OCI-LY3 (cell line): ENCODE data around the gene TFDP1.
"Not testable (repeated sequence)": the region's sequence is repeated elsewhere in the genome, so short reads cannot be mapped to it uniquely, and the experiment has no call there.

Source experiments
- H2AFZ ChIP-seq: fragments of 200-600, 300-600 bp; shearing (Covaris generic); 2 replicates; pipeline ENCODE4 v1.6.0; 2014; ENCODE audit warnings: antibody characterized with exemption, low read depth, low read length
- H3K27ac ChIP-seq: fragments of 200-600, 300-600 bp; sonication (generic); 2 replicates; pipeline ENCODE4 v1.5.1; 2014; ENCODE audit warnings: mild to moderate bottlenecking, low read length, moderate library complexity, mixed read lengths
- H3K27me3 ChIP-seq: fragments of 200-600, 300-600 bp; sonication (generic); 2 replicates; pipeline ENCODE4 v1.6.1; 2014; ENCODE audit warnings: low read depth, low read length, mixed read lengths
- H3K36me3 ChIP-seq: fragments of 200-600, 300-600 bp; sonication (generic); replicated peaks from 2 replicates; pipeline ENCODE3; 2014; ENCODE audit warnings: low read depth, low read length, mixed read lengths
- H3K4me1 ChIP-seq: fragments of 300-600, 200-600 bp; sonication (generic); 2 replicates; pipeline ENCODE4 v1.6.1; 2014; ENCODE audit warnings: low read length, mixed read lengths
- H3K4me2 ChIP-seq: fragments of 200-600, 300-600 bp; sonication (generic); 2 replicates; pipeline ENCODE4 v1.6.1; 2014; ENCODE audit warnings: low read length, mixed read lengths
- H3K4me3 ChIP-seq: fragments of 300-600, 200-600 bp; sonication (generic); 2 replicates; pipeline ENCODE4 v1.5.1; 2014; ENCODE audit warnings: antibody characterized with exemption, mild to moderate bottlenecking, low read length, moderate library complexity
- H3K79me2 ChIP-seq: fragments of 300-600, 200-600 bp; shearing (Covaris generic); 2 replicates; pipeline ENCODE4 v1.6.1; 2014; ENCODE audit warnings: mild to moderate bottlenecking, low read length, mixed read lengths
- H3K9ac ChIP-seq: fragments of 300-600, 200-600 bp; shearing (Covaris generic); 2 replicates; pipeline ENCODE4 v1.6.0; 2014; ENCODE audit warnings: mild to moderate bottlenecking, low read length, moderate library complexity
- H3K9me3 ChIP-seq: fragments of 200-600, 300-600 bp; shearing (Covaris generic); 2 replicates; pipeline ENCODE4 v1.6.1; 2014; ENCODE audit warnings: low read length, mixed read lengths; ENCODE audit not compliant: insufficient read depth
- H4K20me1 ChIP-seq: fragments of 200-600, 300-600 bp; sonication (generic); 2 replicates; pipeline ENCODE4 v1.6.1; 2016; ENCODE audit warnings: low read length, mixed read lengths; ENCODE audit not compliant: insufficient read depth
- CTCF ChIP-seq: fragments of 200-600, 300-600 bp; sonication (generic); IDR thresholded peaks from 2 replicates; pipeline ENCODE4 v1.5.1; 2014; ENCODE audit warnings: antibody characterized with exemption, low read length, low read depth
- EZH2phosphoT487 ChIP-seq: fragments of 200-600 bp; shearing (Covaris generic); IDR thresholded peaks from 2 replicates; pipeline ENCODE4 v1.6.1; 2018; ENCODE audit warnings: antibody characterized with exemption, mixed run types, low read depth

TFDP1 gene

DNA sequence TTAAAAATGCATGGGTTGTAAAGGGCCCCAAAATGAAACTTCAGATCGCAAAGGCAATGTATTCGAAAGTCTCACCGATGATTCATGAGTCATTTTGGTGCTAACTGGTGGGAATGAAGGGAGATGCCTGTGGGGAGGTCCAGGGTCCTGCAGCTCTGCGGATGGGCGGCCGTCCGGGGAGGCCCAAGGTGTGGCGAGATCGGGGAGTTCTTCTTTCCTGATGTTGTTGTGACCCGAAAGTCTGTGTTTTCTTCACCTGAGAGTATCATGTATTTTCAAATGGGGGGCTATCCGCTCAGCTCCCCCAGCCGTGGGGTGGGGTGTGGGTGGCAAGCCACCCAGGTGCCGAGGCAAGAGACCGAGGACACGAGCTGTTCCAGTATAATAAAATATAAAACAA is 36.5 kb downstream of the TFDP1 start:
- Histone ChIP-seq H3K36me3 (peaks cover 55% of the 10 kb centered on the region), H2AFZ (no peak overlapping the region), H3K27me3 (no peaks in the 10 kb centered on the region), H3K9ac (no peak overlapping the region), H4K20me1 (peaks cover 70% of the 10 kb centered on the region), H3K9me3 (no peaks in the 10 kb centered on the region), H3K4me3 (no peak overlapping the region), H3K27ac (no peak overlapping the region), H3K79me2 (peaks cover 97% of the 10 kb centered on the region), H3K4me2 (no peak overlapping the region), H3K4me1 (no peaks in the 10 kb centered on the region)
- no peak for TF ChIP-seq EZH2phosphoT487
- no peak for TF ChIP-seq CTCF

GRCh38 chr13:113621498-113621897 is 36.9 kb downstream of the TFDP1 start:
- H4K20me1 ChIP-seq = peaks cover 71% of the 10 kb centered on the region
- H3K27ac ChIP-seq = not testable (repeated sequence)

DNA sequence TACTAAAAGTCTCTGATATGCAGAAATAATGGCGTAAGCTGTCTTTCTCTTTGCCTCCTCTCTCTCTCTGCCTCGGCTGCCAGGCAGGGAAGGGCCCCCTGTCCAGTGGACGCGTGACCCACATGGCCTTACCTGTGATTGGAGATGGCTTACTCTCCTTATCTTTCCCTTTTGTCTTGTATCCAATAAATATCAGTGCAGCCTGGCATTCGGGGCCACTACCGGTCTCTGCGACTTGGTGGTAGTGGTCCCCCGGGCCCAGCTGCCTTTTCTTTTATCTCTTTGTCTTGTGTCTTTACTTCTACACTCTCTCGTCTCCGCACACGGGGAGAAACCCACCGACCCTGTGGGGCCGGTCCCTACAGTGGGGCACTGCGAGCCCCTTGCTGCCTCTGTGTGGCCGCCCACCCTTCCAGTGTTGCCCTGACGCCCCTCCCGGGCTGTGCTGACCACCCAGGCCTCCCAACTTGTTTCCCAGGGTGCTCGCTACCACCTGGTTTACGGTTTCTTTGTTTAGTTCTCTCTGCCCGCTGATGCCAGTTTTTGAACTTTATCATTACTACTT is 37.5 kb downstream of the TFDP1 start:
- not testable (repeated sequence) for H3K4me1 ChIP-seq

More at GRCh38 chr13:113621498-113621897, 36.9 kb downstream of the TFDP1 start:
- not testable (repeated sequence) for H3K4me1 ChIP-seq, H3K9me3 ChIP-seq, H3K4me2 ChIP-seq, H3K4me3 ChIP-seq, H2AFZ ChIP-seq, H3K9ac ChIP-seq, H3K27me3 ChIP-seq
- H3K79me2 ChIP-seq = peaks cover 97% of the 10 kb centered on the region
- peaks cover 52% of the 10 kb centered on the region for H3K36me3 ChIP-seq

GRCh38 chr13:113622791-113623490 is 38.4 kb downstream of the TFDP1 start:
- Histone ChIP-seq H3K27me3 (no peaks in the 10 kb centered on the region), H3K4me1 (no peaks in the 10 kb centered on the region), H3K9ac (no peak overlapping the region), H3K79me2 (peaks cover 97% of the 10 kb centered on the region), H2AFZ (no peak overlapping the region), H4K20me1 (peaks cover 71% of the 10 kb centered on the region), H3K4me3 (no peak overlapping the region), H3K4me2 (no peak overlapping the region), H3K36me3 (peaks cover 57% of the 10 kb centered on the region), H3K27ac (no peak overlapping the region), H3K9me3 (no peaks in the 10 kb centered on the region)
- TF ChIP-seq CTCF (no peak), EZH2phosphoT487 (no peak)

More for the DNA sequence above, 37.5 kb downstream of the TFDP1 start:
- H3K79me2 ChIP-seq = peaks cover 97% of the 10 kb centered on the region
- H3K27me3 ChIP-seq, H3K4me2 ChIP-seq, H3K27ac ChIP-seq, H3K9ac ChIP-seq, H3K9me3 ChIP-seq, H3K4me3 ChIP-seq, H2AFZ ChIP-seq: not testable (repeated sequence)
- peaks cover 71% of the 10 kb centered on the region for H4K20me1 ChIP-seq
- peaks cover 52% of the 10 kb centered on the region for H3K36me3 ChIP-seq

GRCh38 chr13:113623491-113624234 is 39.1 kb downstream of the TFDP1 start:
- H3K9ac ChIP-seq = no peak overlapping the region
- TF ChIP-seq CTCF (no peak), EZH2phosphoT487 (no peak)
- no peaks in the 10 kb centered on the region for H3K9me3 ChIP-seq
- H3K36me3 ChIP-seq = peaks cover 54% of the 10 kb centered on the region
- H4K20me1 ChIP-seq = peaks cover 69% of the 10 kb centered on the region
- no peak overlapping the region for H3K27ac ChIP-seq
- no peak overlapping the region for H2AFZ ChIP-seq
- peaks cover 97% of the 10 kb centered on the region for H3K79me2 ChIP-seq
- H3K4me3 ChIP-seq = no peak overlapping the region
- H3K27me3 ChIP-seq = no peaks in the 10 kb centered on the region
- H3K4me1 ChIP-seq = no peaks in the 10 kb centered on the region
- no peak overlapping the region for H3K4me2 ChIP-seq
